ENCODE data around the gene SLCO4A1.

DNA sequence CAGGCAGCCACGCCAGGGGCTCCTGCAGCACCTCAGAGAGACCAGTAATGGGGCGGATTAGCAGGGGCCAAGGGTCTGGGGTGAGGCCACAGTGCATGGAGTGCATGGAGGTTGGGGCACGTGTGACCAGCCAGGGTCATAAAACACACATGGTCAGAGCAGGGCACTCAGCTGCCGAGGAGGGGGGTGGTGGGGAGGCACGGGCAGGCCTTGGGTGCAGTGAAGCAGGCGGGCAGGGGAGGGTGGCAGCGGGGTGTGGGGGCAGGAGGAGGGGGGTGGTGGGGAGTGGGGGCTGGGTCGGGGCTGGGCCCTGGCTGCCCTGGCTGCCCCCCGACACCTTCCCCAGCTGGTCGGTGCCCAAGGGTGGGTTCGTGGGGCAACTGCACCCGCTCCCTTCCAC, 42.7 kb downstream of the SLCO4A1 start:
- no peak for TF ChIP-seq ZC3H10 (CRISPR knock-in tag; IDR thresholded peaks at IDR 0.05)
- TF ChIP-seq ZFP3 (CRISPR knock-in tag; IDR thresholded peaks at IDR 0.05): no peak
- TF ChIP-seq, protein P1, sequence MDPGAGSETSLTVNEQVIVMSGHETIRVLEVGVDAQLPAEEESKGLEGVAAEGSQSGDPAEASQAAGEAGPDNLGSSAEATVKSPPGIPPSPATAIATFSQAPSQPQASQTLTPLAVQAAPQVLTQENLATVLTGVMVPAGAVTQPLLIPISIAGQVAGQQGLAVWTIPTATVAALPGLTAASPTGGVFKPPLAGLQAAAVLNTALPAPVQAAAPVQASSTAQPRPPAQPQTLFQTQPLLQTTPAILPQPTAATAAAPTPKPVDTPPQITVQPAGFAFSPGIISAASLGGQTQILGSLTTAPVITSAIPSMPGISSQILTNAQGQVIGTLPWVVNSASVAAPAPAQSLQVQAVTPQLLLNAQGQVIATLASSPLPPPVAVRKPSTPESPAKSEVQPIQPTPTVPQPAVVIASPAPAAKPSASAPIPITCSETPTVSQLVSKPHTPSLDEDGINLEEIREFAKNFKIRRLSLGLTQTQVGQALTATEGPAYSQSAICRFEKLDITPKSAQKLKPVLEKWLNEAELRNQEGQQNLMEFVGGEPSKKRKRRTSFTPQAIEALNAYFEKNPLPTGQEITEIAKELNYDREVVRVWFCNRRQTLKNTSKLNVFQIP (CRISPR knock-in tag; IDR thresholded peaks at IDR 0.05; ENCODE audit: borderline replicate concordance, low read depth): no peak
- TF ChIP-seq ZFP30 (CRISPR knock-in tag; IDR thresholded peaks at IDR 0.05): no peak
- TF ChIP-seq PATZ1 (CRISPR knock-in tag; IDR thresholded peaks at IDR 0.05; ENCODE audit: borderline replicate concordance): no peak
- TF ChIP-seq ZNF565 (CRISPR knock-in tag; conservative IDR thresholded peaks at IDR 0.05; ENCODE audit: low read depth): no peak
- TF ChIP-seq, protein P2, sequence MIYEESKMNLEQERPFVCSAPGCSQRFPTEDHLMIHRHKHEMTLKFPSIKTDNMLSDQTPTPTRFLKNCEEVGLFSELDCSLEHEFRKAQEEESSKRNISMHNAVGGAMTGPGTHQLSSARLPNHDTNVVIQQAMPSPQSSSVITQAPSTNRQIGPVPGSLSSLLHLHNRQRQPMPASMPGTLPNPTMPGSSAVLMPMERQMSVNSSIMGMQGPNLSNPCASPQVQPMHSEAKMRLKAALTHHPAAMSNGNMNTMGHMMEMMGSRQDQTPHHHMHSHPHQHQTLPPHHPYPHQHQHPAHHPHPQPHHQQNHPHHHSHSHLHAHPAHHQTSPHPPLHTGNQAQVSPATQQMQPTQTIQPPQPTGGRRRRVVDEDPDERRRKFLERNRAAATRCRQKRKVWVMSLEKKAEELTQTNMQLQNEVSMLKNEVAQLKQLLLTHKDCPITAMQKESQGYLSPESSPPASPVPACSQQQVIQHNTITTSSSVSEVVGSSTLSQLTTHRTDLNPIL (CRISPR knock-in tag; IDR thresholded peaks at IDR 0.05; ENCODE audit: low read depth): no peak
- TF ChIP-seq CSRNP3 (CRISPR knock-in tag; IDR thresholded peaks at IDR 0.05): no peak
- TF ChIP-seq TCF4 (CRISPR knock-in tag; IDR thresholded peaks at IDR 0.05; ENCODE audit: borderline replicate concordance): no peak
